GM12892 (cell line): ENCODE results near the gene FGF19.

Experiments used
- POLR2A ChIP-seq: IDR thresholded peaks from 2 replicates; pipeline ENCODE4 v1.6.1; 2011; ENCODE audit warnings: low read depth, low read length, control low read depth
- POLR2AphosphoS5 ChIP-seq: IDR thresholded peaks from 2 replicates; pipeline ENCODE4 v1.6.1; 2011; ENCODE audit warnings: low read depth, low read length, control low read depth
- TAF1 ChIP-seq: IDR thresholded peaks from 2 replicates; pipeline ENCODE4 v1.6.1; 2011; ENCODE audit warnings: low read depth, mild to moderate bottlenecking, control low read depth, low read length, borderline replicate concordance

- TF ChIP-seq POLR2A (no peak), POLR2AphosphoS5 (no peak), TAF1 (no peak)
Measured at GRCh38 chr11:69657911-69658625, 45.8 kb downstream of the FGF19 start.
